C4-2B (cell line): ENCODE measurements around the gene ZNF200.

Experiments
- H3K27ac ChIP-seq: fragments of 450-650 bp; 2 replicates; pipeline ENCODE4 v1.5.1; 2017
- CTCF ChIP-seq: fragments of 450-650 bp; conservative IDR thresholded peaks from 2 replicates; pipeline ENCODE4 v1.5.1; 2017; ENCODE audit warnings: mild to moderate bottlenecking
- ZFX ChIP-seq: fragments of 450-650 bp; IDR thresholded peaks from 2 replicates; pipeline ENCODE4 v1.6.1; 2017

The ZNF200 gene

GRCh38 chr16:3193221-3194212 is 41.4 kb downstream of the ZNF200 start:
- TF ChIP-seq ZFX (no peak), CTCF (no peak)
- H3K27ac ChIP-seq: no peak overlapping the region

- no peak for TF ChIP-seq CTCF
- no peak for TF ChIP-seq ZFX
- H3K27ac ChIP-seq: no peak overlapping the region
Observed at GRCh38 chr16:3192476-3193019, 42.4 kb downstream of the ZNF200 start.

GRCh38 chr16:3190949-3191353 is 44.0 kb downstream of the ZNF200 start:
- H3K27ac ChIP-seq: no peak overlapping the region
- TF ChIP-seq CTCF (no peak), ZFX (no peak)

GRCh38 chr16:3189869-3190268 is 45.1 kb downstream of the ZNF200 start:
- TF ChIP-seq ZFX: no peak
- no peak for TF ChIP-seq CTCF
- H3K27ac ChIP-seq: no peak overlapping the region

GRCh38 chr16:3188925-3189825 is 45.8 kb downstream of the ZNF200 start:
- no peak overlapping the region for H3K27ac ChIP-seq
- TF ChIP-seq ZFX (no peak), CTCF (no peak)

GRCh38 chr16:3188675-3188924 is 46.4 kb downstream of the ZNF200 start:
- TF ChIP-seq ZFX (no peak), CTCF (no peak)
- H3K27ac ChIP-seq: no peak overlapping the region
